Naive thymus-derived CD8-positive, alpha-beta T cell (primary cell): ENCODE data around the gene RPL29. TPM values are rescaled to one million over a fixed set of nuclear protein-coding genes. Genes with fewer than 3 reads are reported as not detected.
A peak's percentile ranks its signal among the peaks of the same experiment; 100 is the strongest.

Source experiments
- ATAC-seq, 2 donors: fragments of 150-1000 bp; cut with Tn5 transposase in 1 of 2; sonication (Bioruptor Pico), chemical (Tn5 transposase) in 1 of 2; 1 replicate in 1 of 2; 2 replicates in 1 of 2; pipeline ENCODE4 v1.10.0; 2021; ENCODE audit warnings: mild to moderate bottlenecking in 2 of 2, moderate library complexity in 2 of 2
- POLR2A ChIA-PET: fragments of 350-600 bp; sonication (Branson Sonifier 250); formaldehyde crosslinking; loops from one replicate; lab custom pipeline; 2021; ENCODE audit warnings: antibody characterized with exemption; lab: Charles Lee
- DNase-seq, 10 donors: peaks; one replicate each; pipeline versions ENCODE4 v3.0.0 to v3.0.0-alpha.2; 2020 to 2022
- H3K27ac Mint-ChIP-seq, 10 donors: one replicate each; pipeline ENCODE4 v1.8.0; 2020 to 2022; ENCODE audit warnings: mild to moderate bottlenecking in 10 of 10, mixed read lengths in 10 of 10, moderate library complexity in 4 of 10, inconsistent platforms in 1 of 10
- H3K27me3 Mint-ChIP-seq, 5 donors: one replicate each; pipeline ENCODE4 v1.8.0; 2021 to 2022; ENCODE audit warnings: mixed read lengths in 5 of 5
- H3K36me3 Mint-ChIP-seq, 3 donors: one replicate each; pipeline ENCODE4 v1.8.0; 2020 to 2022; ENCODE audit warnings: mixed read lengths in 3 of 3, mild to moderate bottlenecking in 2 of 3, inconsistent platforms in 1 of 3
- H3K4me1 Mint-ChIP-seq, 4 donors: one replicate each; pipeline ENCODE4 v1.8.0; 2021 to 2022; ENCODE audit warnings: mixed read lengths in 4 of 4
- H3K4me3 Mint-ChIP-seq, 10 donors: one replicate each; pipeline ENCODE4 v1.8.0; 2020 to 2022; ENCODE audit warnings: mild to moderate bottlenecking in 10 of 10, mixed read lengths in 10 of 10, moderate library complexity in 6 of 10, inconsistent platforms in 1 of 10
- H3K9me3 Mint-ChIP-seq, 9 donors: one replicate each; pipeline ENCODE4 v1.8.0; 2020 to 2022; ENCODE audit warnings: mixed read lengths in 9 of 9, mild to moderate bottlenecking in 3 of 9, inconsistent platforms in 1 of 9, moderate library complexity in 1 of 9
- polyA plus RNA-seq, 3 donors: library from polyadenylated mRNA; unstranded; fragments of 300-500 nt; fragmentation: Illumina TruSeq; gene quantifications; one replicate each; pipeline ENCODE4 v1.2.3, GENCODE V29; 2021
- total RNA-seq, 8 experiments: library from RNA in 2 of 8; stranded (reverse) in 2 of 8; gene quantifications; one replicate each; pipeline ENCODE4 v1.2.3 and lab custom pipeline; 2021 to 2026

The RPL29 gene
- total and polyA plus RNA-seq, 5 experiments from 2014 or later: 1,232 to 1,741 (median 1,632) TPM

DNA sequence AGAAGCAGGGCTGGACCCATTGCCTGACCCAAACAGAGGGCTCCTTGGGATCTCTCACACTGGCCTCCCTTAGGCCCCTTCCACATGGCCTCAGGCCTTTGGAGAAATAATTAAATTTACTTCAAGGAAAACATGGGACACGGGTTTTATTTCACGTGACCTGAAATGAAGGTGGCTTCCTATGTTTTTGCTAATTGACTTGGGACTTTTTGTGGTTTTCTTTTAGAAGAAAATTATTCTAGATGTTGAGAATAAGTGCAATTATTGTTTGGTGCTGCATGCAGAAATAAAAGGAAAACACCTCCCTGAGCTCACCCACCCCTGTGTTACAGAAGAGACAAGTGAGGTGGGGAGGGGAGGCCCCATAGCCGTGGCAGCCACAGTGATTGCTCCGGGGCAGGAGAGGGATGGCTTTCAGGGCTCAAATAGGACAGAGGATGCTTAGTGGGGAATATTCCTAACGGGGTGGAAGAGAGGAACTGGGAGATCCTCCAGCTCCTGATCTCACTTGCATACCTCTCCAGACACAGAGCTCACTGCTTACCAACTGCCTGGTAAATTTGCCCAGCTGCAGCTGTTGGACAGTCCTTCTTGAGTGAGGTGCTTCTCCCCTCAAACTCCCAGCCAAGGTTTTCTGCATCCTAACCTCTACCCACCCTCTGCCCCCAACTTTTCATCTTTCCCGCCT lies 29.2 kb upstream of the RPL29 start:
- POLR2A ChIA-PET: no interaction called here
- Mint-ChIP-seq H3K9me3 (no peaks in the 10 kb centered on the region), H3K4me1 (peaks cover 0 to 5% (median 2%) of the 10 kb centered on the region in 4 donors), H3K27ac (peak overlapping the region in 1 of 10 donors; percentile 67), H3K4me3 (no peak overlapping the region), H3K27me3 (no peaks in the 10 kb centered on the region), H3K36me3 (no peaks in the 10 kb centered on the region)
- no peak for ATAC-seq
- no peak for DNase-seq

GRCh38 chr3:52023860-52024764 lies 28.4 kb upstream of the RPL29 start:
- Mint-ChIP-seq H3K4me3 (no peak overlapping the region), H3K4me1 (peaks cover 0 to 5% (median 2%) of the 10 kb centered on the region in 4 donors), H3K27me3 (no peaks in the 10 kb centered on the region), H3K36me3 (no peaks in the 10 kb centered on the region), H3K27ac (peak overlapping the region in 2 of 10 donors; percentile 31 to 67), H3K9me3 (no peaks in the 10 kb centered on the region)
- POLR2A ChIA-PET: no interaction called here
- DNase-seq (no peak), ATAC-seq (no peak)

DNA sequence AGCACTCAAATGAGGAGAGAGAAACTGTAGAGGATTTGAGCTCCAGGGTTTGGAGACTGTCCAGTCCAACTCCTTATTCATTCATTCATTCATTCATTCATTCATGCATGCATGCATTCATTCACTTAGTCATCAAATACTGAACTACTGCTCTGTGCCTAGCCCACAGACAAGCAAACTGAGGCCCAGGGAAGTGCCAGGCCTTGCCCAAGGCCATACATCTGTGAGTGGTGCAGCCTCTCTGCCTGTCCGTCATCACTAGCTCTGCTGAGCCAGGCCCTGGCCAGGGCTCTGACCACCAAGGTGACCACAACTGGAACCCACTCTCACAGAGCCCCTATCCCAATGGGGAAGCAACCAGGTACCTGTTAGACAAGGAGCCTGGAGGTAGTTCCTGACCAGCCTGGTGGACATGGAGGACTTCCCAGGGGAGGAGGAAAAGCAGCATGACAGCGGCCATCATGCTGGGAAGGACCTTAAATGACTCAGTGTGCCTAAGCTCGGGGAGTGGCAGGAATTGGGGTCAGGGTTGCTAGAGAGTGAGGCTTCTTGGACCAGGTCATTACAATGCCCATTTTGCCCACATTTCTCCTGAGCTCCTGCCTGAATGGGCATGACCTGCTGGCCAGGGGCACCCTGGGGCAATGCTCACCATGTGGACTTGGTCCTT lies 27.5 kb upstream of the RPL29 start:
- Mint-ChIP-seq H3K27me3 (no peaks in the 10 kb centered on the region), H3K4me3 (no peak overlapping the region), H3K4me1 (peaks cover 0 to 5% (median 2%) of the 10 kb centered on the region in 4 donors), H3K9me3 (no peaks in the 10 kb centered on the region), H3K36me3 (no peaks in the 10 kb centered on the region), H3K27ac (peak overlapping the region in 3 of 10 donors; percentile 11 to 61 (median 31))
- DNase-seq (no peak), ATAC-seq (no peak)
- POLR2A ChIA-PET: no interaction called here

DNA sequence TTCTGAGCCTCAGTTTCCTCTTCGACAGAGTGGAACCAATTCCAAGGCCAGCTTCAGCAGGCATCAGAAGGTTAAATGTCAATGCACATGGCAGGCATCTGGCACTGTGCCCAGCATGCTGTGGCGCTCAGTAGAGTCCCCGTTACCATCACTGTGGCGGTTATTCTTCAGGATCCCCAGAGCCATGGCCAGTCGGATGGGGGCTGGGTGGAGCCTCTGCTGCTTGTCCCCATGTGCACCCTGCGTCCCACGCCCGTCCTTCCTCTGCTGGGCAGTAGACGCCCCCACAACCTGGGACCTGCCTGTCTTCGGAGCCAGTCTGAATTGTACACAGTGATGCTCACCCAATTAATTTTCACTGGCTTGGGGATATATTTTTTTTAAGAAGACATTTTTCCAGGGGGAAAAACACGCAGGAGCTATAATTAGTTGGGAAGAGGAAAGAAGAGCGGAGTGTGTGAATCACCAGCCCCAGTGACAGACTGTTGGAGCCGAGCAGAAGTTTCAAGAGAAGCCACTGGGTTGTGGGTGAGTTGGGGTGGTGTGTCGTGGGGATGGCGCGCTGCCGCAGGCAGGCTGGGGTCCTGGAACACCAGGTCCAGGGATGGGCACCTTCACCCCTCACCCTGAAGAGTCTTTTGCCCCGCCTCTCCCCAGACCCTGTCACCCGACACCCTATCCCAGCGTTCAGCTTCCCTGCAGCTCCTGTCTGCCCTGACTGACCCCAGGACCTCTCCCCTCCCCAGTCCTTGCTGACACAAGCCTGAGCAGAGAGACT lies 26.8 kb upstream of the RPL29 start:
- POLR2A ChIA-PET: no interaction called here
- H3K4me3 Mint-ChIP-seq: no peak overlapping the region
- H3K36me3 Mint-ChIP-seq: no peaks in the 10 kb centered on the region
- ATAC-seq: no peak
- DNase-seq: no peak
- H3K27ac Mint-ChIP-seq: no peak overlapping the region
- H3K27me3 Mint-ChIP-seq: no peaks in the 10 kb centered on the region
- H3K9me3 Mint-ChIP-seq: no peaks in the 10 kb centered on the region
- peaks cover 0 to 5% (median 2%) of the 10 kb centered on the region in 4 donors for H3K4me1 Mint-ChIP-seq

- Mint-ChIP-seq H3K27me3 (no peaks in the 10 kb centered on the region), H3K4me3 (no peak overlapping the region), H3K9me3 (no peaks in the 10 kb centered on the region), H3K4me1 (peaks cover 0 to 5% (median 2%) of the 10 kb centered on the region in 4 donors), H3K27ac (peak overlapping the region in 1 of 10 donors; percentile 60), H3K36me3 (no peaks in the 10 kb centered on the region)
- DNase-seq (no peak), ATAC-seq (no peak)
- POLR2A ChIA-PET: no interaction called here
These were observed 26.0 kb upstream of the RPL29 start for GRCh38 chr3:52021489-52022268.

DNA sequence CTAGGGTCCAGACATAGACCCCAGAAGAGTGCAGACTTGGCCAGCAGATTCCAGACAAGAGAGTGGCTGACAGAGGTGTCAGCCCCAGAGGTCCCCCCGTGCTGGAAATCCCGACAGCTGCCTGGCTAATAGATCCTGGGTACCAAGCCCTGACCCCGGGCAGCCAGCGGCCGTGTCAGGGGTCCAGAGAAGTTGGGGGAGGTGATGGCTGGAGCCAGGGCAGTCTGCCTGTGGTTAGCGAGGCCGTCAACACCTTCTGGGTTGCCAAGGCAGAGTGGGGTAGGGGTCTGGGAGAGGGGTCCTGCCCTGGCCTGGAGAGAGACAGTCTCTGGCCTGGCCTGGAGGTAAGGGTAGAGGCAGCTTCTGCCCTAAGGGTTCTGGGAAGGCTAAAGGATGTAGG lies 25.1 kb upstream of the RPL29 start:
- H3K9me3 Mint-ChIP-seq: no peaks in the 10 kb centered on the region
- DNase-seq (no peak), ATAC-seq (no peak)
- H3K4me1 Mint-ChIP-seq: peaks cover 0 to 5% (median under 1%) of the 10 kb centered on the region in 4 donors
- H3K27me3 Mint-ChIP-seq: no peaks in the 10 kb centered on the region
- H3K36me3 Mint-ChIP-seq: no peaks in the 10 kb centered on the region
- POLR2A ChIA-PET: no interaction called here
- no peak overlapping the region for H3K4me3 Mint-ChIP-seq
- no peak overlapping the region for H3K27ac Mint-ChIP-seq

DNA sequence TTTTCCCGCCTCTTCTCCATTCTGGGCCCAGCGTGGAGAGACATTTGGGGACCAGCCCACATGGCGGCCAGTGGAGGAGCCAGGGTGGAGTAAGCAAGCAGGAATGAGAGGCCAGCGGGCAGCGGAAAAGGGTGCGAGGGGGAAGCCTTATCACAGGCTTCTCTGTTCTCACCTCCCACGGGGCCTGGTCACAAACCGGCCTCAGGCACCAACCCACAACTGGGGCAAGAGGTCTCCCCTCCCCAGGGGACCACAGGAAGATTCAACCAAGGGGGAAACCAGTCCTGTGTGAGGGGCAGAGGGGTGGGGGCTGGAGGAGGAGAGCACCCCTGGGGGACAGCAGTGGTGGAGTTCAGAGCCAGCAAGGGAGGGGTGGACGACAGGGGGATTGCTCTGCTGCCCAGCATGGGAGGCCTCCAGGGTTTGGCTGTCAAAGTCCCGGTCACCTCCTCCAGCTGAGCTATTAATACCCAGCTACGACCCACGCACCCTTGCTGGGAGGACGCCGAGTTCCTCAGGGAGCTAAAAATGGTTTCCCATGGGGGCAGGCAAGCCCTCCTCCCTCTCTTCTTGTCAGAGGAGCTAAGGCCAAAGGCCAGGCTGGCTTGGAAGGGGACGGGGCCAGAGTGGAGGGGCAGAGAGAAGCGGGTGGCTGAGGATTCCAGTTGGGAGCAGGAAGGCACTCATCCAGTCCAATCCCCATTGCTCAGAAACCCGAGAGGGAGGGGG lies 23.8 kb upstream of the RPL29 start:
- H3K9me3 Mint-ChIP-seq: no peaks in the 10 kb centered on the region
- no peak overlapping the region for H3K4me3 Mint-ChIP-seq
- peaks cover 0 to 5% (median under 1%) of the 10 kb centered on the region in 4 donors for H3K4me1 Mint-ChIP-seq
- H3K27ac Mint-ChIP-seq: no peak overlapping the region
- no peak for ATAC-seq
- no peak for DNase-seq
- POLR2A ChIA-PET: interaction anchor here (0.6 kb wide), 1 partner anchor 8 kb away, joined by 5 read pairs; no protein-coding TSS in a partner anchor
- no peaks in the 10 kb centered on the region for H3K36me3 Mint-ChIP-seq
- H3K27me3 Mint-ChIP-seq: no peaks in the 10 kb centered on the region

GRCh38 chr3:52018319-52019000 lies 22.8 kb upstream of the RPL29 start:
- H3K4me1 Mint-ChIP-seq: peaks cover 0 to 2% (median 0%) of the 10 kb centered on the region in 4 donors
- no peaks in the 10 kb centered on the region for H3K9me3 Mint-ChIP-seq
- no peak overlapping the region for H3K4me3 Mint-ChIP-seq
- H3K27me3 Mint-ChIP-seq: no peaks in the 10 kb centered on the region
- POLR2A ChIA-PET: no interaction called here
- ATAC-seq (no peak), DNase-seq (no peak)
- H3K27ac Mint-ChIP-seq: no peak overlapping the region
- H3K36me3 Mint-ChIP-seq: no peaks in the 10 kb centered on the region

- POLR2A ChIA-PET: no interaction called here
- ATAC-seq: no peak
- no peak for DNase-seq
- Mint-ChIP-seq H3K4me1 (no peaks in the 10 kb centered on the region), H3K4me3 (no peak overlapping the region), H3K27me3 (no peaks in the 10 kb centered on the region), H3K36me3 (no peaks in the 10 kb centered on the region), H3K9me3 (no peaks in the 10 kb centered on the region), H3K27ac (no peak overlapping the region)
These were observed 21.9 kb upstream of the RPL29 start for GRCh38 chr3:52017586-52017985.

GRCh38 chr3:52015438-52016228 lies 19.9 kb upstream of the RPL29 start:
- DNase-seq (no peak), ATAC-seq (no peak)
- Mint-ChIP-seq H3K9me3 (peaks cover 0 to 3% (median 0%) of the 10 kb centered on the region in 9 donors), H3K4me1 (no peaks in the 10 kb centered on the region), H3K4me3 (no peak overlapping the region), H3K36me3 (no peaks in the 10 kb centered on the region), H3K27me3 (no peaks in the 10 kb centered on the region), H3K27ac (peak overlapping the region in 1 of 10 donors; percentile 50)
- POLR2A ChIA-PET: interaction anchor here (1.2 kb wide), 1 partner anchor 51 kb away, joined by 3 read pairs; no protein-coding TSS in a partner anchor
